Osteocyte (in vitro differentiated cells): ENCODE measurements around the gene COL1A1. TPM values are rescaled to one million over a fixed set of nuclear protein-coding genes. Genes with fewer than 3 reads are reported as not detected.
A peak's percentile ranks its signal among the peaks of the same experiment; 100 is the strongest.

ENCODE experiments used
- DNase-seq: peaks from one replicate; pipeline ENCODE4 v3.0.0; 2021; ENCODE audit warnings: mixed read lengths; ENCODE audit not compliant: unreplicated experiment; ENCODE audit errors: extremely low spot score
- H3K27ac Mint-ChIP-seq: one replicate; pipeline ENCODE4 v1.8.0; 2021; ENCODE audit warnings: mild to moderate bottlenecking, mixed read lengths; ENCODE audit not compliant: unreplicated experiment
- H3K27me3 Mint-ChIP-seq: one replicate; pipeline ENCODE4 v1.8.0; 2021; ENCODE audit warnings: mixed read lengths; ENCODE audit not compliant: unreplicated experiment
- H3K36me3 Mint-ChIP-seq: one replicate; pipeline ENCODE4 v1.8.0; 2021; ENCODE audit warnings: mixed read lengths; ENCODE audit not compliant: unreplicated experiment
- H3K4me1 Mint-ChIP-seq: one replicate; pipeline ENCODE4 v1.8.0; 2021; ENCODE audit warnings: mixed read lengths; ENCODE audit not compliant: unreplicated experiment
- H3K4me3 Mint-ChIP-seq: one replicate; pipeline ENCODE4 v1.8.0; 2021; ENCODE audit warnings: mild to moderate bottlenecking, moderate library complexity, mixed read lengths; ENCODE audit not compliant: unreplicated experiment
- H3K9me3 Mint-ChIP-seq: one replicate; pipeline ENCODE4 v1.8.0; 2021; ENCODE audit warnings: mixed read lengths; ENCODE audit not compliant: unreplicated experiment
- CTCF ChIP-seq: fragments of 200-600 bp; sonication (generic); IDR thresholded peaks from 2 replicates; pipeline ENCODE4 v1.5.0; 2021; ENCODE audit warnings: antibody characterized with exemption, mild to moderate bottlenecking, moderate library complexity
- total RNA-seq: library from RNA; stranded (reverse); gene quantifications from 2 replicates; pipeline ENCODE4 v1.2.1, GENCODE V29; 2021

The COL1A1 gene
- total RNA-seq, 1 donor from 2014 or later = 25,918 TPM

- Mint-ChIP-seq H3K27me3 (no peaks in the 10 kb centered on the region), H3K27ac (peak overlapping the region; percentile 98), H3K9me3 (no peaks in the 10 kb centered on the region), H3K36me3 (peaks cover 3% of the 10 kb centered on the region), H3K4me1 (peaks cover 73% of the 10 kb centered on the region), H3K4me3 (no peak overlapping the region)
- DNase-seq = no peak
- TF ChIP-seq CTCF = no peak
These were observed 30.6 kb downstream of the COL1A1 start for GRCh38 chr17:50170662-50171370.

- Mint-ChIP-seq H3K27ac (peak overlapping the region; percentile 86), H3K36me3 (peaks cover 3% of the 10 kb centered on the region), H3K9me3 (no peaks in the 10 kb centered on the region), H3K27me3 (no peaks in the 10 kb centered on the region), H3K4me1 (peaks cover 71% of the 10 kb centered on the region), H3K4me3 (no peak overlapping the region)
- TF ChIP-seq CTCF = no peak
- DNase-seq = no peak
These were observed 31.5 kb downstream of the COL1A1 start for GRCh38 chr17:50169881-50170459.

GRCh38 chr17:50169121-50169764 lies 32.2 kb downstream of the COL1A1 start:
- no peaks in the 10 kb centered on the region for H3K9me3 Mint-ChIP-seq
- no peaks in the 10 kb centered on the region for H3K27me3 Mint-ChIP-seq
- no peak overlapping the region for H3K4me3 Mint-ChIP-seq
- peak; percentile 75 for TF ChIP-seq CTCF
- H3K4me1 Mint-ChIP-seq = peaks cover 64% of the 10 kb centered on the region
- H3K27ac Mint-ChIP-seq = peak overlapping the region; percentile 86
- peaks cover 3% of the 10 kb centered on the region for H3K36me3 Mint-ChIP-seq
- DNase-seq = no peak

- DNase-seq = no peak
- Mint-ChIP-seq H3K27ac (peak overlapping the region; percentile 86), H3K4me3 (no peak overlapping the region), H3K9me3 (no peaks in the 10 kb centered on the region), H3K27me3 (no peaks in the 10 kb centered on the region), H3K36me3 (peaks cover 3% of the 10 kb centered on the region), H3K4me1 (peaks cover 56% of the 10 kb centered on the region)
- TF ChIP-seq CTCF = no peak
These were observed 33.1 kb downstream of the COL1A1 start for GRCh38 chr17:50168319-50168718.

- Mint-ChIP-seq H3K27ac (no peak overlapping the region), H3K36me3 (peaks cover 3% of the 10 kb centered on the region), H3K4me1 (peaks cover 47% of the 10 kb centered on the region), H3K9me3 (no peaks in the 10 kb centered on the region), H3K4me3 (no peak overlapping the region), H3K27me3 (no peaks in the 10 kb centered on the region)
- DNase-seq = no peak
- no peak for TF ChIP-seq CTCF
These were observed 34.1 kb downstream of the COL1A1 start for GRCh38 chr17:50167371-50167770.
